Ascending aorta (tissue), 2 donors: ENCODE measurements around the gene TC2N. TPM values are rescaled to one million over a fixed set of nuclear protein-coding genes. Genes with fewer than 3 reads are reported as not detected.

ENCODE experiments used
- DNase-seq, 2 donors: peaks; one replicate each; pipeline ENCODE4 v3.0.0-alpha.2; 2019; ENCODE audit warnings: low spot score in 2 of 2
- H3K27ac ChIP-seq, 2 donors: fragments of 200-600 bp; sonication (generic); one replicate each; pipeline ENCODE4 v1.5.1; 2016 to 2017; ENCODE audit warnings: mild to moderate bottlenecking in 1 of 2
- H3K27me3 ChIP-seq: fragments of 200-600 bp; sonication (generic); one replicate; pipeline ENCODE4 v1.5.1; 2017
- H3K36me3 ChIP-seq, 2 donors: fragments of 200-600 bp; sonication (generic); one replicate each; pipeline ENCODE4 v1.5.1; 2016
- H3K4me1 ChIP-seq, 2 donors: fragments of 200-600 bp; sonication (generic); one replicate each; pipeline ENCODE4 v1.5.1; 2016 to 2017; ENCODE audit warnings: mild to moderate bottlenecking in 1 of 2
- H3K4me3 ChIP-seq, 2 donors: fragments of 200-600 bp; sonication (generic); one replicate each; pipeline ENCODE4 v1.5.1; 2016 to 2017; ENCODE audit warnings: mild to moderate bottlenecking in 1 of 2
- H3K9me3 ChIP-seq, 2 donors: fragments of 200-600 bp; sonication (generic); one replicate each; pipeline ENCODE4 v1.5.1; 2016
- CTCF ChIP-seq, 3 experiments: fragments of 200-600 bp in 2 of 3; fragments of 450-650 bp in 1 of 3; sonication (generic) in 2 of 3; IDR thresholded peaks; one replicate each; pipeline ENCODE4 v1.5.1; 2016 to 2019; ENCODE audit warnings: antibody characterized with exemption in 3 of 3, mild to moderate bottlenecking in 1 of 3, moderate library complexity in 1 of 3
- intact Hi-C: fragments of 100-400 bp; cut with DNase I; formaldehyde crosslinking; loops from one replicate; pipeline ENCODE4 v1.15.1; 2023
- total RNA-seq: library from RNA; depleted of rRNA; stranded (reverse); fragments of >200 nt; gene quantifications from one replicate; pipeline ENCODE4 v1.1.0, GENCODE V29; 2016

TC2N gene
- total RNA-seq, 1 donor from 2014 or later: 37.8 TPM

DNA sequence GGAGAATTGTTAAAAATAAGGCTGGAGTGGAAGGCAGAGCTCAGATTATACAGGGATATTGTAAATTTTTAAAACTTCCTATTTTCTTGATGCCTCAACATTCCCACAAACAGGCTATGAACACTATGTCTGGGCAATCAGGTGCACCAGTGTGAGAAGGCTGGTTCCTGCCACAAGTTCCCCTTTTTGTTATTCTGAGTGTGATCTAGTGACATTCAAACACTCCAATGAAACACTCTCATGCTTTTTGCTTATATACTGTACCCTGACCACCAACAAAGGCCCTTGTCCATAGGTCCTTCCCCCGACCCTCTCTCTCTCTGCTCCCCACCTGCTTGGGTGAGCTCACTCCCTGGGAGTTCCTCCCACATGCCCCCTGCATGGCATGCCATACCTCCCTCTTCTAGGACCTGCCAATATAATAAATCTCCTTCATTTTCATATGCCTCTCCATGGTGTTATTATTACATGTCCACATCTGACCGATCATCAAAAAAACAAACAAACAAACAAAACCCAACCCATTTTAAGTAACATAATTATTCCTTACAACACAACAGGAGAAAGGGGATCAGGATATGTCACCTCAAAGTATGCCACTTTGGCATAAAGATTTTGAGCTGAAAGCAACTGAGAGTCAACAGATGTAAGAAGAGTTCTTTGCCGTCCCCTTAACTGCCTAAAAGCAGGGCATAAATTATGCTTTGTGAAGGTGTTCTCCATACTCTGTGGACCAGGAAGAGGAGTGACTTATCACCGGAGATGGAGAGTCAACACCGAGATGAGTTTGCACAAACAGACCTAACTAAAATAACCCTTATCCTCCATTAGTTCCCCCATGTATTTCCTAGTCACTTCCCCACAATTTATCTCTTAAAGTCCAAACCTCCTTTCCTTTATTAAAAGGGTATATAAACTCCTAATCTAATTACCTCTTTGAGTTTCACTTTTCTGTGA lies 92.9 kb downstream of the TC2N start:
- Histone ChIP-seq H3K4me3 (no peak overlapping the region), H3K9me3 (no peaks in the 10 kb centered on the region), H3K27me3 (no peaks in the 10 kb centered on the region), H3K27ac (no peak overlapping the region), H3K4me1 (peaks cover 3 to 11% of the 10 kb centered on the region in 2 donors), H3K36me3 (peaks cover 11 to 46% of the 10 kb centered on the region in 2 donors)
- TF ChIP-seq CTCF (IDR thresholded peaks at IDR 0.05): no peak
- intact Hi-C loops: no loop called here
- no peak for DNase-seq

- peaks cover 3 to 11% of the 10 kb centered on the region in 2 donors for H3K4me1 ChIP-seq
- intact Hi-C loops: no loop called here
- peak overlapping the region; percentile 31 to 61 for H3K27ac ChIP-seq
- H3K36me3 ChIP-seq: peaks cover 0 to 16% of the 10 kb centered on the region in 2 donors
- TF ChIP-seq CTCF (IDR thresholded peaks at IDR 0.05): no peak
- DNase-seq: no peak
- no peak overlapping the region for H3K4me3 ChIP-seq
- no peaks in the 10 kb centered on the region for H3K9me3 ChIP-seq
- H3K27me3 ChIP-seq: no peaks in the 10 kb centered on the region
Observed at GRCh38 chr14:91770185-91770584, 97.2 kb downstream of the TC2N start.

- Histone ChIP-seq H3K4me1 (peaks cover 0 to 14% of the 10 kb centered on the region in 2 donors), H3K9me3 (peaks cover 0 to 3% of the 10 kb centered on the region in 2 donors), H3K27ac (no peak overlapping the region), H3K4me3 (no peak overlapping the region), H3K36me3 (peaks cover 0 to 18% of the 10 kb centered on the region in 2 donors), H3K27me3 (no peaks in the 10 kb centered on the region)
- intact Hi-C loops: no loop called here
- DNase-seq: no peak
- TF ChIP-seq CTCF (IDR thresholded peaks at IDR 0.05): no peak
Observed at GRCh38 chr14:91755570-91756295, 111.6 kb downstream of the TC2N start.

- DNase-seq: no peak
- Histone ChIP-seq H3K4me1 (peaks cover 0 to 14% of the 10 kb centered on the region in 2 donors), H3K27ac (no peak overlapping the region), H3K9me3 (no peaks in the 10 kb centered on the region), H3K27me3 (no peaks in the 10 kb centered on the region), H3K4me3 (no peak overlapping the region), H3K36me3 (peaks cover 0 to 8% of the 10 kb centered on the region in 2 donors)
- intact Hi-C loops: no loop called here
- TF ChIP-seq CTCF (IDR thresholded peaks at IDR 0.05): no peak
Observed at GRCh38 chr14:91754819-91755218, 112.5 kb downstream of the TC2N start.

GRCh38 chr14:91754185-91754584 lies 113.2 kb downstream of the TC2N start:
- peaks cover 0 to 14% of the 10 kb centered on the region in 2 donors for H3K4me1 ChIP-seq
- H3K27ac ChIP-seq: no peak overlapping the region
- no peak overlapping the region for H3K4me3 ChIP-seq
- DNase-seq: no peak
- H3K27me3 ChIP-seq: no peaks in the 10 kb centered on the region
- no peak for TF ChIP-seq CTCF (IDR thresholded peaks at IDR 0.05)
- peaks cover 0 to 2% of the 10 kb centered on the region in 2 donors for H3K36me3 ChIP-seq
- no peaks in the 10 kb centered on the region for H3K9me3 ChIP-seq
- intact Hi-C loops: no loop called here
